Neural progenitor cell (in vitro differentiated cells): ENCODE data around the gene VIM. TPM values are rescaled to one million over a fixed set of nuclear protein-coding genes. Genes with fewer than 3 reads are reported as not detected.

Source experiments
- DNase-seq: peaks from one replicate; pipeline ENCODE4 v3.0.0-alpha.2; 2016; ENCODE audit warnings: low spot score
- H2AFZ ChIP-seq: fragments of 200-600 bp; sonication (generic); replicated peaks from 2 replicates; pipeline ENCODE4 v1.6.1; 2016; ENCODE audit warnings: antibody characterized with exemption
- H3F3A ChIP-seq: fragments of 200-600 bp; sonication (generic); 2 replicates; pipeline ENCODE4 v1.6.1; 2016; ENCODE audit warnings: antibody characterized with exemption, low read depth
- H3K27ac ChIP-seq: fragments of 200-600 bp; sonication (generic); 2 replicates; pipeline ENCODE4 v1.5.1; 2016; ENCODE audit warnings: mild to moderate bottlenecking
- H3K27me3 ChIP-seq: fragments of 200-600 bp; sonication (generic); 2 replicates; pipeline ENCODE4 v1.6.1; 2016; ENCODE audit warnings: mild to moderate bottlenecking, moderate library complexity
- H3K36me3 ChIP-seq: fragments of 200-600 bp; sonication (generic); 2 replicates; pipeline ENCODE4 v1.5.1; 2016
- H3K4me1 ChIP-seq: fragments of 200-600 bp; sonication (generic); 2 replicates; pipeline ENCODE4 v1.6.1; 2016; ENCODE audit warnings: mixed run types
- H3K4me2 ChIP-seq: fragments of 200-600 bp; sonication (generic); 2 replicates; pipeline ENCODE4 v1.6.1; 2016
- H3K4me3 ChIP-seq: fragments of 200-600 bp; sonication (generic); 2 replicates; pipeline ENCODE4 v1.5.1; 2016
- H3K79me2 ChIP-seq: fragments of 200-600 bp; sonication (generic); 2 replicates; pipeline ENCODE4 v1.6.1; 2016; ENCODE audit warnings: low read depth
- H3K9ac ChIP-seq: fragments of 200-600 bp; sonication (generic); 2 replicates; pipeline ENCODE4 v1.6.1; 2016
- H3K9me3 ChIP-seq: fragments of 200-600 bp; sonication (generic); 2 replicates; pipeline ENCODE4 v1.5.1; 2016; ENCODE audit warnings: low read depth
- H4K20me1 ChIP-seq: fragments of 200-600 bp; sonication (generic); 2 replicates; pipeline ENCODE4 v1.6.1; 2016; ENCODE audit warnings: low read depth
- H3K27ac Mint-ChIP-seq: 3 replicates; pipeline ENCODE4 v1.8.0; 2021; ENCODE audit warnings: mixed read lengths
- H3K27me3 Mint-ChIP-seq: 2 replicates; pipeline ENCODE4 v1.8.0; 2022; ENCODE audit warnings: low read depth, mild to moderate bottlenecking, inconsistent platforms, moderate library complexity, mixed read lengths; ENCODE audit not compliant: insufficient read depth
- H3K36me3 Mint-ChIP-seq: 3 replicates; pipeline ENCODE4 v1.8.0; 2021; ENCODE audit warnings: mixed read lengths
- H3K4me1 Mint-ChIP-seq: 3 replicates; pipeline ENCODE4 v1.8.0; 2021; ENCODE audit warnings: mixed read lengths
- H3K4me3 Mint-ChIP-seq: 3 replicates; pipeline ENCODE4 v1.8.0; 2021; ENCODE audit warnings: mild to moderate bottlenecking, moderate library complexity, mixed read lengths
- H3K9me3 Mint-ChIP-seq: 3 replicates; pipeline ENCODE4 v1.8.0; 2020; ENCODE audit warnings: mixed read lengths
- EZH2 ChIP-seq: fragments of 200-600 bp; sonication (generic); IDR thresholded peaks from 2 replicates; pipeline ENCODE4 v1.6.1; 2017; ENCODE audit warnings: antibody characterized with exemption, mild to moderate bottlenecking, moderate library complexity
- EZH2phosphoT487 ChIP-seq: fragments of 200-600 bp; sonication (generic); IDR thresholded peaks from 2 replicates; pipeline ENCODE4 v1.6.1; 2017; ENCODE audit warnings: antibody characterized with exemption
- total RNA-seq: library from RNA; depleted of rRNA; stranded (reverse); fragments of >200 nt; gene quantifications from 2 replicates; pipeline ENCODE4 v1.2.3, GENCODE V29; 2015; ENCODE audit warnings: low replicate concordance
- TF ChIP-seq, protein P1 (sequence below): fragments of 200-600 bp; sonication (generic); IDR thresholded peaks from 2 replicates; pipeline ENCODE4 v1.5.1; 2017; ENCODE audit warnings: antibody characterized with exemption, mild to moderate bottlenecking

The VIM gene
- total RNA-seq, 1 donor from 2014 or later, result 727 TPM

DNA sequence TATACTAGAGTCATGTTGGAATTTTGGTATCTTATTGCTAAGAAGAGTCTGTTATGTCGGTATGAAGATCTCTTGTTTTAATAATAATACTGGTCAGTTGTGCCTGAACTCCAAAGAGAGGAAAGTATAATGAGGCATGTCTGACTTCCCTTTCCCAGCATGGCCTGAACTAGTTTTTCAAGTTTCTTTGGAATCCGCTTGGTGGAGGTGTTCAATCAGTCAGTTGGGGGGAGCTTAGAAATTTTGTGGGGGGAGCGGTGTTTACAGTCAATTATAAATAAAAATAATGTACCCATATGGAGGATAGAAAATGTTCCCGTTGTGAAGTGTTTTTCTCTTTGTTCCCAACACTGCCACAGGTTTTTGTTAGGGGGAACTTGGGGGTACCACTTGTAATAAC, 25.0 kb upstream of the VIM start:
- peaks cover 35% of the 10 kb centered on the region for H3K4me1 ChIP-seq
- no peak overlapping the region for H3K4me3 Mint-ChIP-seq

DNA sequence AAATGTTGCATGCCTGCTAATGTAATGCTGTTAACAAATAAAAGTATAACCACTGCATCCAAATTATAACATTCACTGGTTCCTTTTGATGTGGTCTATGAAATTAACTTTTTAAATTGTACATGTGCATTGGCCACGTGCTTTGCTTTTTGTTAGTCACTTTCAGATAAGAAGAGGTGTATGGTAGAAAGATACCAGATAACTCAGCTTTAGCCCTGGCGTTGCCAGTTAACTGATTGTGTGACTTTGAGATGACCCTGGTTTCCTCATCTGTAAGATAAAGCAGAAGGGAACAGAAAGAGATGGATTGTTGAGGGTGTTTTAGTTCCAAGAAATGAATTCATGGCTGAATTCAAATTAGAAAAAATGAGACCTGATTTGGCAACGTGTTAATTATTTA, 24.6 kb upstream of the VIM start:
- Histone ChIP-seq H3K9me3 (no peaks in the 10 kb centered on the region), H3K79me2 (peaks cover 23% of the 10 kb centered on the region), H3K4me1 (peaks cover 38% of the 10 kb centered on the region), H3K36me3 (no peaks in the 10 kb centered on the region), H4K20me1 (no peaks in the 10 kb centered on the region), H2AFZ (no peak overlapping the region), H3K27ac (no peak overlapping the region), H3K4me3 (no peak overlapping the region), H3K27me3 (no peaks in the 10 kb centered on the region), H3F3A (peaks cover 34% of the 10 kb centered on the region), H3K9ac (no peak overlapping the region), H3K4me2 (no peak overlapping the region)
- no peak for DNase-seq
- Mint-ChIP-seq H3K27me3 (no peaks in the 10 kb centered on the region), H3K36me3 (no peaks in the 10 kb centered on the region), H3K27ac (no peak overlapping the region), H3K4me1 (peaks cover 53% of the 10 kb centered on the region), H3K4me3 (no peak overlapping the region), H3K9me3 (peaks cover 2% of the 10 kb centered on the region)
- TF ChIP-seq EZH2phosphoT487 (no peak), EZH2 (no peak)
- TF ChIP-seq, protein P1, sequence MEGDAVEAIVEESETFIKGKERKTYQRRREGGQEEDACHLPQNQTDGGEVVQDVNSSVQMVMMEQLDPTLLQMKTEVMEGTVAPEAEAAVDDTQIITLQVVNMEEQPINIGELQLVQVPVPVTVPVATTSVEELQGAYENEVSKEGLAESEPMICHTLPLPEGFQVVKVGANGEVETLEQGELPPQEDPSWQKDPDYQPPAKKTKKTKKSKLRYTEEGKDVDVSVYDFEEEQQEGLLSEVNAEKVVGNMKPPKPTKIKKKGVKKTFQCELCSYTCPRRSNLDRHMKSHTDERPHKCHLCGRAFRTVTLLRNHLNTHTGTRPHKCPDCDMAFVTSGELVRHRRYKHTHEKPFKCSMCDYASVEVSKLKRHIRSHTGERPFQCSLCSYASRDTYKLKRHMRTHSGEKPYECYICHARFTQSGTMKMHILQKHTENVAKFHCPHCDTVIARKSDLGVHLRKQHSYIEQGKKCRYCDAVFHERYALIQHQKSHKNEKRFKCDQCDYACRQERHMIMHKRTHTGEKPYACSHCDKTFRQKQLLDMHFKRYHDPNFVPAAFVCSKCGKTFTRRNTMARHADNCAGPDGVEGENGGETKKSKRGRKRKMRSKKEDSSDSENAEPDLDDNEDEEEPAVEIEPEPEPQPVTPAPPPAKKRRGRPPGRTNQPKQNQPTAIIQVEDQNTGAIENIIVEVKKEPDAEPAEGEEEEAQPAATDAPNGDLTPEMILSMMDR, result no peak

More for the DNA sequence above, 25.0 kb upstream of the VIM start:
- peaks cover 27% of the 10 kb centered on the region for H3K79me2 ChIP-seq
- no peaks in the 10 kb centered on the region for H3K27me3 Mint-ChIP-seq
- H3K36me3 ChIP-seq, result no peaks in the 10 kb centered on the region
- H3K36me3 Mint-ChIP-seq, result no peaks in the 10 kb centered on the region
- no peak overlapping the region for H2AFZ ChIP-seq
- peaks cover 34% of the 10 kb centered on the region for H3F3A ChIP-seq
- H3K27ac Mint-ChIP-seq, result peak overlapping the region; percentile 69
- peaks cover 54% of the 10 kb centered on the region for H3K4me1 Mint-ChIP-seq
- no peaks in the 10 kb centered on the region for H3K9me3 ChIP-seq
- no peak overlapping the region for H3K27ac ChIP-seq
- TF ChIP-seq EZH2 (no peak), EZH2phosphoT487 (no peak)
- TF ChIP-seq, protein P1, result no peak
- H3K27me3 ChIP-seq, result no peaks in the 10 kb centered on the region
- no peak overlapping the region for H3K9ac ChIP-seq
- H4K20me1 ChIP-seq, result no peaks in the 10 kb centered on the region
- H3K9me3 Mint-ChIP-seq, result peaks cover 2% of the 10 kb centered on the region
- DNase-seq, result no peak
- H3K4me2 ChIP-seq, result no peak overlapping the region
- H3K4me3 ChIP-seq, result no peak overlapping the region

DNA sequence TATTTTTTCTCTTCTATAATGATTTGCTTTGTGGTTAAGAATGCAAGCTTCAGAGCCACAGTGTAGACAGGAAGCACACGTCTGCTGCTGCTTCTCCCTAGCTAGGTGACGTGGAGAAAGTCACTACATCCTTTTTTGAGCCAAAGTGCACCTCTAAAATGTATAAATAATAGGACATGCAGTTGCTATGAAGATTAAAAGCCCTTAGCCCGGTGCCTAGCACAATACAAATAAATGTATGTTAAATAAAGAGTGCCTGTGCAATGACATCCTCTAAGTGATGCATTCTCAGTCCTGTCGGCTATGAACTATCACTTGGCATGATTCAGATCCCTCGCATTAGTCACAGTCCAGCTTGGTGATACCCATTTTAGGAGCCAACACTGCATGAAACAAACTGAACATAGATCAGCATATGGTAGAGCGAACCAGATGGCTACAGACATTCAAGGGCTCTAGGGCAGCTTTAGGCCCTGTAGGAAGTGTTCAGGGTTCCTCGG, 21.8 kb upstream of the VIM start:
- no peak overlapping the region for H3K9ac ChIP-seq
- Mint-ChIP-seq H3K4me3 (no peak overlapping the region), H3K9me3 (peaks cover 2% of the 10 kb centered on the region), H3K36me3 (no peaks in the 10 kb centered on the region), H3K27ac (no peak overlapping the region), H3K27me3 (no peaks in the 10 kb centered on the region), H3K4me1 (peaks cover 41% of the 10 kb centered on the region)
- no peak for TF ChIP-seq EZH2phosphoT487
- no peak for TF ChIP-seq EZH2
- TF ChIP-seq, protein P1, result no peak
- no peaks in the 10 kb centered on the region for H4K20me1 ChIP-seq
- H3F3A ChIP-seq, result peaks cover 20% of the 10 kb centered on the region
- H3K4me3 ChIP-seq, result no peak overlapping the region
- H2AFZ ChIP-seq, result no peak overlapping the region
- no peaks in the 10 kb centered on the region for H3K27me3 ChIP-seq
- H3K79me2 ChIP-seq, result no peaks in the 10 kb centered on the region
- H3K4me2 ChIP-seq, result no peak overlapping the region
- H3K4me1 ChIP-seq, result peaks cover 25% of the 10 kb centered on the region
- no peak for DNase-seq
- H3K36me3 ChIP-seq, result no peaks in the 10 kb centered on the region
- no peaks in the 10 kb centered on the region for H3K9me3 ChIP-seq
- no peak overlapping the region for H3K27ac ChIP-seq
